H1 (cell line): ENCODE measurements around the gene NFIX. TPM values are rescaled to one million over a fixed set of nuclear protein-coding genes. Genes with fewer than 3 reads are reported as not detected.

Source experiments
- BACH1 ChIP-seq: IDR thresholded peaks from 2 replicates; pipeline ENCODE4 v1.6.1; 2012; ENCODE audit warnings: low read length, improper control_type of control experiment
- BCL11A ChIP-seq, 2 experiments: IDR thresholded peaks; one replicate each; pipeline ENCODE4 v1.6.1; 2011; ENCODE audit warnings: low read depth in 2 of 2, low read length in 2 of 2, mild to moderate bottlenecking in 2 of 2
- CBX5 ChIP-seq: fragments of 300-800, 300-1000 bp; sonication (generic); IDR thresholded peaks from 2 replicates; pipeline ENCODE4 v1.7.1; 2016; ENCODE audit warnings: antibody characterized with exemption, low read length, low read depth
- CHD1 ChIP-seq: IDR thresholded peaks from 2 replicates; pipeline ENCODE4 v1.6.1; 2012; ENCODE audit warnings: low read depth, low read length, improper control_type of control experiment
- CHD7 ChIP-seq: fragments of 300-600 bp; sonication (generic); IDR thresholded peaks from 2 replicates; pipeline ENCODE4 v1.7.1; 2012; ENCODE audit warnings: low read length, moderate library complexity, mild to moderate bottlenecking, inconsistent platforms; ENCODE audit not compliant: insufficient replicate concordance
- FOSL1 ChIP-seq: IDR thresholded peaks from 2 replicates; pipeline ENCODE4 v1.6.1; 2011; ENCODE audit warnings: mild to moderate bottlenecking, low read depth, low read length, moderate library complexity; ENCODE audit not compliant: insufficient read depth
- KDM5A ChIP-seq: fragments of 200-600 bp; IDR thresholded peaks from 2 replicates; pipeline ENCODE4 v1.7.1; 2012; ENCODE audit warnings: mild to moderate bottlenecking, low read length, inconsistent platforms, mixed read lengths
- MAFK ChIP-seq: IDR thresholded peaks from 2 replicates; pipeline ENCODE4 v1.6.1; 2012; ENCODE audit warnings: low read depth, mild to moderate bottlenecking, improper control_type of control experiment, low read length
- SIX5 ChIP-seq: IDR thresholded peaks from 2 replicates; pipeline ENCODE4 v1.6.1; 2011; ENCODE audit warnings: mild to moderate bottlenecking, low read depth, low read length
- SUZ12 ChIP-seq: fragments of 200-600 bp; sonication (generic); IDR thresholded peaks from 2 replicates; pipeline ENCODE4 v1.6.1; 2012; ENCODE audit warnings: mild to moderate bottlenecking, inconsistent platforms, low read length, moderate library complexity, mixed read lengths
- TCF12 ChIP-seq: IDR thresholded peaks from 2 replicates; pipeline ENCODE4 v1.6.1; 2011; ENCODE audit warnings: low read depth, mild to moderate bottlenecking, low read length
- polyA plus RNA-seq, 7 experiments: library from polyadenylated mRNA; depleted of rRNA in 3 of 7; stranded (reverse) in 5 of 7; unstranded in 2 of 7; fragments of >200 nt in 5 of 7; fragments of 200-250 nt in 2 of 7; gene quantifications; 1 replicate in 5 of 7; 2 replicates in 1 of 7; 4 replicates in 1 of 7; pipeline versions ENCODE4 v1.2.1 to v1.2.3, GENCODE V29; 2011 to 2013; ENCODE audit warnings: missing spikeins in 2 of 7, mixed read lengths in 2 of 7
- total RNA-seq: library from RNA; stranded (reverse); fragmentation: NEBNext Ultra II Directional; extraction: Animal tissue kit (Norgen Biotek cat#: 25700); gene quantifications from 2 replicates; pipeline ENCODE4 v1.2.1, GENCODE V29; 2021

Gene NFIX
- total and polyA plus RNA-seq, 2 of the 8 experiments (the other 6 are each of a cell fraction or from before 2014, with no cell fraction given), result 0.03 to 0.20 TPM

DNA sequence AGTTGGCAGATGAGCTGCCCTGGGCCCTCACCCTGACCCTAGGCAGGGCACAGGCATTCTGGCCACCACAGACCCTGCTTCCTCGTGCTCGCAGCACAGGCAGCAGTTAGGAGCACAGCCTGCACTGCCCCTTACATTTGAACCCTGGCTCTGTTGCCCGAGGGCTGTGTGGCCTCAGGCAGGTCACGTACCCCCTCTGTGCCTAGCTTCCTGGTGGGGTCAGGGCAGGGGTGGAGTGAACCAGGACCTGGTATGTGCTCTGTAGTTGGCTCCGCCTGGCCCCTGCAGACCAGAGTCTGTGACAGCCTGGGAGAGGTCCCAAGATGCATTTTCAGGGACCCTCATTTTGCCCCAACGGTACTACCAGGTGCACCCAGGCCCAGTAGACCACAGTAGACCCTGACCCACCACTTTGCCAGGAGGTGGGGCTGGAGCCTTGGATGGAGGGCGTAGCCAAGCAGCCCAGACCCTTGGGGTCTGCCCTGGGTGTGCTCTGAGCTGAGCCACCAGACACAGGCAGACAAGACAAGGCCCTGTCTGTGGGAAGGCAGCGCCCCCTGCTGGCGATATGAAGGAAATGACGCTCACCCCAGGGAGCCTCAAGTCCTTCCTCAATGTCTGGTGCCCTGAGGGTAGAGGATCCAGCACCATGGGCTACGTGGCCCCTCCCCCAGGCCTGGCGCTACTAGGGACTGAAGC, 98.3 kb downstream of the NFIX start (continued):
- TF ChIP-seq FOSL1 (no peak), MAFK (no peak), CBX5 (no peak), BCL11A (IDR thresholded peaks at IDR 0.05; ENCODE audit: low read depth in 2 of 2, low read length in 2 of 2) (no peak), KDM5A (no peak), CHD7 (no peak), SUZ12 (no peak), SIX5 (no peak), CHD1 (no peak), TCF12 (no peak; the same call in 1 of the 2 replicates), BACH1 (peak; percentile 33; the same call in 1 of the 2 replicates)
